H1 (cell line): ENCODE results near the gene NAXD. TPM values are rescaled to one million over a fixed set of nuclear protein-coding genes. Genes with fewer than 3 reads are reported as not detected.

ENCODE experiments used
- CTCF ChIA-PET: fragments of 300-600 bp; sonication (Branson Sonifier 250); formaldehyde crosslinking; loops from one replicate; lab custom pipeline; 2021; ENCODE audit not compliant: partially characterized antibody; lab: Charles Lee
- POLR2A ChIA-PET: fragments of 300-600 bp; sonication (Branson Sonifier 250); formaldehyde crosslinking; loops from one replicate; lab custom pipeline; 2021; ENCODE audit warnings: inconsistent platforms; ENCODE audit not compliant: partially characterized antibody; lab: Charles Lee
- DNase-seq, 2 experiments: peaks; one replicate each; pipeline versions ENCODE4 v3.0.0 to v3.0.0-alpha.2; 2010 to 2022; ENCODE audit warnings: low spot score in 2 of 2, low read depth in 1 of 2, mixed read lengths in 1 of 2
- FAIRE-seq: peaks from 2 replicates; lab custom pipeline; 2011; peaks lifted over from hg19 to GRCh38; lab: Jason Lieb, UNC
- H2AFZ ChIP-seq: 2 replicates; pipeline ENCODE4 v1.8.1; 2012; ENCODE audit warnings: low read length, inconsistent platforms
- H2AK5ac ChIP-seq: 2 replicates; pipeline ENCODE4 v1.6.1; 2013; ENCODE audit warnings: low read depth, low read length
- H2BK120ac ChIP-seq: replicated peaks from 2 replicates; pipeline ENCODE3; 2013; ENCODE audit warnings: low read depth, low read length, inconsistent platforms
- H2BK12ac ChIP-seq: 2 replicates; pipeline ENCODE4 v1.6.1; 2013; ENCODE audit warnings: low read depth, low read length
- H2BK15ac ChIP-seq: 2 replicates; pipeline ENCODE4 v1.6.1; 2013; ENCODE audit warnings: low read length
- H2BK20ac ChIP-seq: 2 replicates; pipeline ENCODE4 v1.6.1; 2013; ENCODE audit warnings: low read length
- H2BK5ac ChIP-seq: 2 replicates; pipeline ENCODE4 v1.6.1; 2013; ENCODE audit warnings: low read depth, low read length
- H3K14ac ChIP-seq: 2 replicates; pipeline ENCODE4 v1.6.1; 2013; ENCODE audit warnings: inconsistent platforms; ENCODE audit not compliant: insufficient read length
- H3K18ac ChIP-seq: 2 replicates; pipeline ENCODE4 v1.6.1; 2013; ENCODE audit warnings: low read length; ENCODE audit errors: extremely low read depth
- H3K23ac ChIP-seq: 2 replicates; pipeline ENCODE4 v1.6.1; 2013; ENCODE audit warnings: inconsistent platforms; ENCODE audit not compliant: insufficient read length
- H3K23me2 ChIP-seq: 2 replicates; pipeline ENCODE4 v1.6.1; 2013; ENCODE audit warnings: low read depth, low read length
- H3K27ac ChIP-seq: 2 replicates; pipeline ENCODE4 v1.6.1; 2011; ENCODE audit warnings: low read depth, low read length, inconsistent platforms
- H3K27me3 ChIP-seq, 4 experiments: replicated peaks in 1 of 4; 1 replicate in 1 of 4; 2 replicates in 3 of 4; pipeline versions ENCODE4 v1.6.1 to v1.8.1; 2011 to 2013; ENCODE audit warnings: low read length in 3 of 4, mild to moderate bottlenecking in 3 of 4, inconsistent platforms in 2 of 4, mixed read lengths in 2 of 4, moderate library complexity in 1 of 4; ENCODE audit not compliant: control insufficient read depth in 3 of 4, insufficient read depth in 3 of 4; ENCODE audit errors: extremely low read depth in 1 of 4
- H3K36me3 ChIP-seq, 4 experiments: 2 replicates each; pipeline versions ENCODE4 v1.6.1 to v1.8.1; 2011 to 2013; ENCODE audit warnings: mild to moderate bottlenecking in 4 of 4, low read length in 3 of 4, moderate library complexity in 2 of 4, control low read depth in 1 of 4, inconsistent platforms in 1 of 4; ENCODE audit not compliant: insufficient read depth in 4 of 4, control insufficient read depth in 2 of 4
- H3K4ac ChIP-seq: replicated peaks from 2 replicates; pipeline ENCODE3; 2013; ENCODE audit warnings: low read length, low read depth, mixed read lengths, inconsistent platforms; ENCODE audit not compliant: insufficient read length
- H3K4me1 ChIP-seq, 4 experiments: replicated peaks in 1 of 4; 1 replicate in 1 of 4; 2 replicates in 3 of 4; pipeline versions ENCODE4 v1.6.1 to v1.8.1; 2011 to 2013; ENCODE audit warnings: low read length in 3 of 4, inconsistent platforms in 2 of 4, mixed read lengths in 1 of 4; ENCODE audit not compliant: insufficient read depth in 4 of 4, control insufficient read depth in 3 of 4
- H3K4me2 ChIP-seq, 2 experiments: 2 replicates each; pipeline versions ENCODE4 v1.6.1 to v1.8.1; 2011 to 2013; ENCODE audit warnings: low read depth in 2 of 2, low read length in 2 of 2, control low read depth in 1 of 2, inconsistent platforms in 1 of 2, mild to moderate bottlenecking in 1 of 2; ENCODE audit not compliant: insufficient read depth in 1 of 2
- H3K4me3 ChIP-seq, 4 experiments: fragments of 200-600, 300-600 bp in 1 of 4; sonication (generic), shearing (Covaris generic), sonication (Bioruptor Twin) in 1 of 4; 2 replicates each; pipeline versions ENCODE4 v1.5.1 to v1.8.1; 2011 to 2016; ENCODE audit warnings: low read length in 4 of 4, low read depth in 3 of 4, control low read depth in 2 of 4, inconsistent platforms in 2 of 4, mild to moderate bottlenecking in 2 of 4, mixed read lengths in 1 of 4, moderate library complexity in 1 of 4; ENCODE audit not compliant: insufficient read depth in 2 of 4; ENCODE audit errors: extremely low read depth in 1 of 4
- H3K56ac ChIP-seq: replicated peaks from 2 replicates; pipeline ENCODE3; 2013; ENCODE audit warnings: low read depth, mild to moderate bottlenecking, mixed read lengths, low read length, inconsistent platforms; ENCODE audit not compliant: insufficient read length
- H3K79me1 ChIP-seq: 2 replicates; pipeline ENCODE4 v1.6.1; 2013; ENCODE audit warnings: low read depth, low read length, control low read depth
- H3K79me2 ChIP-seq, 2 experiments: 2 replicates each; pipeline versions ENCODE4 v1.6.1 to v1.8.1; 2012 to 2013; ENCODE audit warnings: low read length in 2 of 2, mild to moderate bottlenecking in 2 of 2, inconsistent platforms in 1 of 2; ENCODE audit not compliant: insufficient read depth in 2 of 2, control insufficient read depth in 1 of 2
- H3K9ac ChIP-seq, 4 experiments: replicated peaks in 1 of 4; 1 replicate in 1 of 4; 2 replicates in 3 of 4; pipeline versions ENCODE4 v1.6.1 to v1.8.1; 2011 to 2013; ENCODE audit warnings: low read depth in 3 of 4, low read length in 3 of 4, control low read depth in 2 of 4, mild to moderate bottlenecking in 2 of 4, moderate library complexity in 2 of 4, inconsistent platforms in 1 of 4; ENCODE audit errors: extremely low read depth in 1 of 4
- H3K9me3 ChIP-seq, 2 experiments: 2 replicates each; pipeline versions ENCODE4 v1.6.1 to v1.8.1; 2012 to 2013; ENCODE audit warnings: mild to moderate bottlenecking in 2 of 2, moderate library complexity in 2 of 2, control low read depth in 1 of 2, inconsistent platforms in 1 of 2, low read depth in 1 of 2, low read length in 1 of 2, mixed read lengths in 1 of 2; ENCODE audit not compliant: insufficient read depth in 2 of 2
- H4K20me1 ChIP-seq, 2 experiments: replicated peaks in 1 of 2; 2 replicates each; pipeline versions ENCODE3 to v1.8.1; 2011 to 2013; ENCODE audit warnings: inconsistent platforms in 2 of 2, low read length in 2 of 2, mild to moderate bottlenecking in 1 of 2; ENCODE audit not compliant: insufficient read depth in 2 of 2, control insufficient read depth in 1 of 2
- H4K5ac ChIP-seq: 2 replicates; pipeline ENCODE4 v1.6.1; 2013; ENCODE audit warnings: low read length, low read depth, mixed read lengths, inconsistent platforms; ENCODE audit not compliant: insufficient read length
- H4K8ac ChIP-seq: 2 replicates; pipeline ENCODE4 v1.8.0; 2013; ENCODE audit warnings: mild to moderate bottlenecking, moderate library complexity, low read length, inconsistent platforms; ENCODE audit not compliant: insufficient read depth; ENCODE audit errors: extremely low read depth
- H4K91ac ChIP-seq: replicated peaks from 2 replicates; pipeline ENCODE3; 2013; ENCODE audit warnings: low read length, mixed read lengths, inconsistent platforms; ENCODE audit not compliant: insufficient read length
- ATF3 ChIP-seq: IDR thresholded peaks from 2 replicates; pipeline ENCODE4 v1.6.1; 2011; ENCODE audit warnings: low read depth, mild to moderate bottlenecking, low read length; ENCODE audit not compliant: insufficient read depth
- BACH1 ChIP-seq: IDR thresholded peaks from 2 replicates; pipeline ENCODE4 v1.6.1; 2012; ENCODE audit warnings: low read length, improper control_type of control experiment
- BRCA1 ChIP-seq: IDR thresholded peaks from 2 replicates; pipeline ENCODE4 v1.6.1; 2012; ENCODE audit warnings: low read depth, low read length, improper control_type of control experiment
- CEBPB ChIP-seq: IDR thresholded peaks from 2 replicates; pipeline ENCODE4 v1.6.1; 2012; ENCODE audit warnings: low read depth, low read length
- GTF2F1 ChIP-seq: IDR thresholded peaks from 2 replicates; pipeline ENCODE4 v1.6.1; 2012; ENCODE audit warnings: low read depth, low read length, improper control_type of control experiment, borderline replicate concordance
- JUND ChIP-seq: IDR thresholded peaks from 2 replicates; pipeline ENCODE4 v1.6.1; 2011; ENCODE audit warnings: mild to moderate bottlenecking, improper control_type of control experiment, low read length
- POLR2AphosphoS5 ChIP-seq: IDR thresholded peaks from 2 replicates; pipeline ENCODE4 v1.6.1; 2011; ENCODE audit warnings: low read depth, low read length
- POU5F1 ChIP-seq: IDR thresholded peaks from 2 replicates; pipeline ENCODE4 v1.6.1; 2011; ENCODE audit warnings: low read depth, mild to moderate bottlenecking, low read length, moderate library complexity
- SAP30 ChIP-seq: fragments of 300-600 bp; sonication (generic); IDR thresholded peaks from 2 replicates; pipeline ENCODE4 v1.7.1; 2012; ENCODE audit warnings: low read length, moderate library complexity, mild to moderate bottlenecking, inconsistent platforms; ENCODE audit not compliant: insufficient read depth, insufficient replicate concordance
- ZNF274 ChIP-seq: IDR thresholded peaks from 2 replicates; pipeline ENCODE4 v1.7.0; 2012; ENCODE audit warnings: low read length, borderline replicate concordance; ENCODE audit errors: extremely low read depth
- WGBS, 2 experiments: shearing (Covaris generic) in 1 of 2; methylation state at CpG; one replicate each; pipeline versions ENCODE4 v1.1.6 to v1.1.7; 2013 to 2015; ENCODE audit warnings: low lambda C conversion rate in 2 of 2, mixed read lengths in 2 of 2, inconsistent platforms in 1 of 2, low coverage in 1 of 2, missing lambda C conversion rate in 1 of 2; ENCODE audit not compliant: insufficient replicate concordance in 2 of 2, insufficient coverage in 1 of 2, insufficient read length in 1 of 2; ENCODE audit errors: extremely low coverage in 1 of 2, missing lambda C conversion rate in 1 of 2; 5-methylcytosine and 5-hydroxymethylcytosine counted together
- polyA plus RNA-seq, 7 experiments: library from polyadenylated mRNA; depleted of rRNA in 3 of 7; stranded (reverse) in 5 of 7; unstranded in 2 of 7; fragments of >200 nt in 5 of 7; fragments of 200-250 nt in 2 of 7; gene quantifications; 1 replicate in 5 of 7; 2 replicates in 1 of 7; 4 replicates in 1 of 7; pipeline versions ENCODE4 v1.2.1 to v1.2.3, GENCODE V29; 2011 to 2013; ENCODE audit warnings: missing spikeins in 2 of 7, mixed read lengths in 2 of 7
- total RNA-seq: library from RNA; stranded (reverse); fragmentation: NEBNext Ultra II Directional; extraction: Animal tissue kit (Norgen Biotek cat#: 25700); gene quantifications from 2 replicates; pipeline ENCODE4 v1.2.1, GENCODE V29; 2021

Gene NAXD
- total and polyA plus RNA-seq, 2 of the 8 experiments (the other 6 are each of a cell fraction or from before 2014, with no cell fraction given) = 25.4 to 35.5 TPM

GRCh38 chr13:110646442-110647364 is 31.4 kb downstream of the NAXD start:
- no peak for TF ChIP-seq BACH1
- TF ChIP-seq ZNF274 = no peak
- no peak for TF ChIP-seq GTF2F1
- TF ChIP-seq CEBPB = no peak
- TF ChIP-seq JUND = no peak
- TF ChIP-seq SAP30 = no peak
- TF ChIP-seq POLR2AphosphoS5 = no peak
- no peak for TF ChIP-seq BRCA1
- TF ChIP-seq ATF3 = no peak
- TF ChIP-seq POU5F1 = no peak
- H2BK5ac ChIP-seq = no peak overlapping the region
- H2BK12ac ChIP-seq = no peak overlapping the region
- H3K79me1 ChIP-seq = peaks cover 2% of the 10 kb centered on the region; the same call in 1 of the 2 replicates
- peaks cover 6 to 15% of the 10 kb centered on the region in 2 experiments for H4K20me1 ChIP-seq
- no peak overlapping the region for H4K91ac ChIP-seq
- 91% methylated on average over 29 of the region's 29 CpGs; no CpG with 5 or more reads in 1 of the 2 experiments for WGBS, 2 experiments
- no peak overlapping the region for H4K5ac ChIP-seq
- no peak overlapping the region for H3K4ac ChIP-seq
- H3K27ac ChIP-seq = no peak overlapping the region; the same call in 1 of the 2 replicates
- no peak overlapping the region for H2BK120ac ChIP-seq
- H3K56ac ChIP-seq = no peak overlapping the region
- H3K4me3 ChIP-seq = no peak overlapping the region
- peak overlapping the region; percentile 59; the same call in 1 of the 2 replicates for H2AK5ac ChIP-seq
- H3K14ac ChIP-seq = no peak overlapping the region
- ChIA-PET CTCF (interaction anchor here (1.2 to 3.9 kb wide), 12 partner anchors 7 to 277 kb away, joined by 3 to 23 read pairs (median 8); no protein-coding TSS in a partner anchor), POLR2A (interaction anchor here (0.9 to 1.7 kb wide), 6 partner anchors 8 to 70 kb away, joined by 3 to 7 read pairs (median 3); no protein-coding TSS in a partner anchor)
- H3K9ac ChIP-seq = no peak overlapping the region
- peaks cover 2 to 13% (median 7%) of the 10 kb centered on the region in 4 experiments; a peak in 4 of 8 replicates for H3K36me3 ChIP-seq
- H2BK15ac ChIP-seq = no peak overlapping the region
- no peak overlapping the region; the same call in 1 of the 2 replicates for H4K8ac ChIP-seq
- H3K4me2 ChIP-seq = no peak overlapping the region
- H3K4me1 ChIP-seq = peaks cover 0 to 11% (median 7%) of the 10 kb centered on the region in 4 experiments; a peak in 5 of 7 replicates
- no peak overlapping the region for H2BK20ac ChIP-seq
- no peaks in the 10 kb centered on the region for H3K79me2 ChIP-seq
- no peaks in the 10 kb centered on the region for H3K9me3 ChIP-seq
- no peak overlapping the region for H3K18ac ChIP-seq
- H3K27me3 ChIP-seq = no peaks in the 10 kb centered on the region
- H3K23ac ChIP-seq = no peak overlapping the region
- DNase-seq (no peak), FAIRE-seq (no peak)
- no peak overlapping the region for H2AFZ ChIP-seq
- no peaks in the 10 kb centered on the region for H3K23me2 ChIP-seq
